PC-3 (cell line): ENCODE measurements around the gene C1orf52. TPM values are rescaled to one million over a fixed set of nuclear protein-coding genes. Genes with fewer than 3 reads are reported as not detected.

ENCODE experiments used
- ATAC-seq: fragments of 200-7000 bp; cut with Tn5 transposase; 2 replicates; pipeline ENCODE4 v1.9.1; 2020; ENCODE audit warnings: mild to moderate bottlenecking, moderate library complexity
- BruUV-seq: library from RNA; stranded (reverse); fragments of 400-500 nt; replicated peaks from 2 replicates; lab custom pipeline; 2021; lab: Mats Ljungman, UMichigan
- CTCF ChIA-PET: fragments of 300-600 bp; sonication (Branson Sonifier 250); formaldehyde crosslinking; loops from one replicate; lab custom pipeline; 2022; ENCODE audit warnings: antibody characterized with exemption; lab: Charles Lee
- POLR2A ChIA-PET: fragments of 300-600 bp; sonication (Branson Sonifier 250); formaldehyde crosslinking; loops from one replicate; lab custom pipeline; 2022; ENCODE audit warnings: antibody characterized with exemption; ENCODE audit not compliant: unreplicated experiment; lab: Charles Lee
- DNase-seq: peaks from one replicate; pipeline ENCODE4 v3.0.0-alpha.2; 2015
- H2AFZ ChIP-seq: fragments of 300-600 bp; sonication (generic); 2 replicates; pipeline ENCODE4 v1.6.0; 2016; ENCODE audit warnings: antibody characterized with exemption, low read length
- H3F3A ChIP-seq: fragments of 300-600 bp; sonication (generic); one replicate; pipeline ENCODE4 v1.6.0; 2017; ENCODE audit warnings: antibody characterized with exemption, low read length, control low read depth, mild to moderate bottlenecking; ENCODE audit not compliant: unreplicated experiment
- H3K27ac ChIP-seq: fragments of 300-600 bp; sonication (generic); 2 replicates; pipeline ENCODE4 v1.5.1; 2016; ENCODE audit warnings: mild to moderate bottlenecking, low read length
- H3K27me3 ChIP-seq: fragments of 300-600 bp; sonication (generic); 2 replicates; pipeline ENCODE4 v1.6.1; 2016; ENCODE audit warnings: low read length, mixed read lengths
- H3K36me3 ChIP-seq: fragments of 300-600 bp; sonication (generic); 2 replicates; pipeline ENCODE4 v1.6.1; 2016; ENCODE audit warnings: low read depth, mixed run types, low read length, mixed read lengths
- H3K4me1 ChIP-seq: fragments of 300-600 bp; sonication (generic); 2 replicates; pipeline ENCODE4 v1.5.1; 2016; ENCODE audit warnings: low read length; ENCODE audit not compliant: insufficient read depth
- H3K4me2 ChIP-seq: fragments of 300-600 bp; sonication (generic); 2 replicates; pipeline ENCODE4 v1.6.0; 2016; ENCODE audit warnings: low read length
- H3K4me3 ChIP-seq: fragments of 300-600 bp; sonication (generic); 2 replicates; pipeline ENCODE4 v1.5.1; 2016; ENCODE audit warnings: mild to moderate bottlenecking, low read length, mixed read lengths
- H3K79me2 ChIP-seq: fragments of 300-600 bp; sonication (generic); 2 replicates; pipeline ENCODE4 v1.6.1; 2017; ENCODE audit warnings: low read length, mixed read lengths
- H3K9ac ChIP-seq: fragments of 300-600 bp; sonication (generic); 2 replicates; pipeline ENCODE4 v1.6.0; 2016; ENCODE audit warnings: mild to moderate bottlenecking, low read length
- H3K9me2 ChIP-seq: fragments of 300-600 bp; sonication (generic); replicated peaks from 2 replicates; pipeline ENCODE4 v1.6.1; 2016; ENCODE audit warnings: mixed run types, low read length, mixed read lengths
- H3K9me3 ChIP-seq: fragments of 300-600 bp; sonication (generic); 2 replicates; pipeline ENCODE4 v1.6.1; 2016; ENCODE audit warnings: low read length, mixed read lengths
- H4K20me1 ChIP-seq: fragments of 300-600 bp; sonication (generic); 2 replicates; pipeline ENCODE4 v1.6.1; 2016; ENCODE audit warnings: low read length, mixed read lengths
- CTCF ChIP-seq: fragments of 300-600 bp; sonication (generic); conservative IDR thresholded peaks from 2 replicates; pipeline ENCODE4 v1.5.1; 2017; ENCODE audit warnings: antibody characterized with exemption, low read depth, mild to moderate bottlenecking, low read length
- EZH2 ChIP-seq: fragments of 300-600 bp; sonication (generic); IDR thresholded peaks from one replicate; pipeline ENCODE4 v1.6.1; 2017; ENCODE audit warnings: antibody characterized with exemption, mild to moderate bottlenecking, low read length; ENCODE audit not compliant: unreplicated experiment
- EZH2phosphoT487 ChIP-seq: fragments of 300-600 bp; sonication (generic); IDR thresholded peaks from 2 replicates; pipeline ENCODE4 v1.6.1; 2018; ENCODE audit warnings: mild to moderate bottlenecking, antibody characterized with exemption, low read length, borderline replicate concordance
- intact Hi-C: fragments of 100-400 bp; cut with micrococcal nuclease; formaldehyde crosslinking; loops from 2 replicates; pipeline ENCODE4 v1.9.0; 2023
- total RNA-seq: library from RNA; depleted of rRNA; stranded (reverse); fragments of >200 nt; gene quantifications from 2 replicates; pipeline ENCODE4 v1.2.3, GENCODE V29; 2014

C1orf52 gene
- total RNA-seq, 1 experiment from 2014 or later, result 59.9 TPM

- H3K27me3 ChIP-seq, result no peaks in the 10 kb centered on the region
- no peak overlapping the region for H3K9ac ChIP-seq
- 0 out of 2 replicates have a peak overlapping the region, but pooled peaks have one; percentile 1 for H2AFZ ChIP-seq
- no peak overlapping the region for H3K27ac ChIP-seq
- no peak overlapping the region for H3K4me2 ChIP-seq
- no peaks in the 10 kb centered on the region for H3K36me3 ChIP-seq
- TF ChIP-seq EZH2 (no peak), CTCF (peak; percentile 42), EZH2phosphoT487 (no peak)
- peak; percentile 23 for DNase-seq
- no TSS peak for BruUV-seq
- no peak for ATAC-seq
- CTCF ChIA-PET, result no interaction called here
- POLR2A ChIA-PET, result no interaction called here
- peaks cover 8% of the 10 kb centered on the region for H3K4me1 ChIP-seq
- H3K79me2 ChIP-seq, result no peaks in the 10 kb centered on the region
- no peaks in the 10 kb centered on the region for H4K20me1 ChIP-seq
- no peaks in the 10 kb centered on the region for H3K9me3 ChIP-seq
- H3K4me3 ChIP-seq, result no peak overlapping the region
- no peaks in the 10 kb centered on the region for H3F3A ChIP-seq
- no peaks in the 10 kb centered on the region for H3K9me2 ChIP-seq
- intact Hi-C loops, result no loop called here
Measured at GRCh38 chr1:85230305-85230977, 29.0 kb downstream of the C1orf52 start.

- no peaks in the 10 kb centered on the region for H3K9me2 ChIP-seq
- H3K4me2 ChIP-seq, result no peak overlapping the region
- ChIA-PET POLR2A (no interaction called here), CTCF (no interaction called here)
- DNase-seq, result no peak
- no peaks in the 10 kb centered on the region for H3F3A ChIP-seq
- H3K27ac ChIP-seq, result no peak overlapping the region
- no peak overlapping the region for H2AFZ ChIP-seq
- TF ChIP-seq EZH2phosphoT487 (no peak), EZH2 (no peak), CTCF (no peak)
- ATAC-seq, result no peak
- H3K79me2 ChIP-seq, result no peaks in the 10 kb centered on the region
- H3K36me3 ChIP-seq, result no peaks in the 10 kb centered on the region
- no peaks in the 10 kb centered on the region for H3K27me3 ChIP-seq
- no peak overlapping the region for H3K9ac ChIP-seq
- no peaks in the 10 kb centered on the region for H4K20me1 ChIP-seq
- H3K9me3 ChIP-seq, result no peaks in the 10 kb centered on the region
- no peak overlapping the region for H3K4me3 ChIP-seq
- intact Hi-C loops, result no loop called here
- no TSS peak for BruUV-seq
- H3K4me1 ChIP-seq, result peaks cover 16% of the 10 kb centered on the region
Measured at GRCh38 chr1:85229574-85230097, 29.8 kb downstream of the C1orf52 start.

GRCh38 chr1:85228972-85229371 is 30.5 kb downstream of the C1orf52 start:
- Histone ChIP-seq H3K79me2 (no peaks in the 10 kb centered on the region), H3K9ac (no peak overlapping the region), H3K9me3 (no peaks in the 10 kb centered on the region), H3K4me1 (peaks cover 20% of the 10 kb centered on the region), H3K27me3 (no peaks in the 10 kb centered on the region), H3K4me3 (no peak overlapping the region), H3K36me3 (no peaks in the 10 kb centered on the region), H3K4me2 (no peak overlapping the region), H3K9me2 (no peaks in the 10 kb centered on the region), H4K20me1 (no peaks in the 10 kb centered on the region), H3F3A (no peaks in the 10 kb centered on the region), H3K27ac (no peak overlapping the region), H2AFZ (no peak overlapping the region)
- ChIA-PET POLR2A (no interaction called here), CTCF (no interaction called here)
- intact Hi-C loops, result no loop called here
- no TSS peak for BruUV-seq
- DNase-seq (no peak), ATAC-seq (no peak)
- no peak for TF ChIP-seq EZH2
- TF ChIP-seq EZH2phosphoT487, result no peak
- TF ChIP-seq CTCF, result no peak
